Endothelial cell of umbilical vein (primary cell): ENCODE results near the gene HAUS5. TPM values are rescaled to one million over a fixed set of nuclear protein-coding genes. Genes with fewer than 3 reads are reported as not detected.
A peak's percentile ranks its signal among the peaks of the same experiment; 100 is the strongest.

Experiments
- Bru-seq: library from RNA; stranded (reverse); fragments of 400-500 nt; gene quantifications from one replicate; lab custom pipeline; 2021; lab: Mats Ljungman, UMichigan
- BruChase-seq, 2 experiments: library from RNA; stranded (reverse); fragments of 400-500 nt; gene quantifications; one replicate each; lab custom pipeline; 2021; lab: Mats Ljungman, UMichigan
- BruUV-seq: library from RNA; stranded (reverse); fragments of 400-500 nt; replicated peaks from 2 replicates; lab custom pipeline; 2021; lab: Mats Ljungman, UMichigan
- CTCF ChIA-PET: fragments of 300-600, 350-600 bp; sonication (Branson Sonifier 250); formaldehyde crosslinking; loops from one replicate; lab custom pipeline; 2021; ENCODE audit warnings: antibody characterized with exemption, inconsistent platforms; lab: Charles Lee
- POLR2A ChIA-PET: fragments of 300-600, 350-600 bp; sonication (Branson Sonifier 250); formaldehyde crosslinking; loops from one replicate; lab custom pipeline; 2021; ENCODE audit warnings: antibody characterized with exemption, inconsistent platforms; lab: Charles Lee
- DNase-seq: peaks from one replicate; pipeline ENCODE4 v3.0.0-alpha.2; 2011; ENCODE audit warnings: low read depth, low spot score
- FAIRE-seq: peaks from 2 replicates; lab custom pipeline; 2011; peaks lifted over from hg19 to GRCh38; lab: Jason Lieb, UNC
- H2AFZ ChIP-seq: 2 replicates; pipeline ENCODE4 v1.6.0; 2012; ENCODE audit warnings: low read depth, low read length, control low read depth, inconsistent platforms
- H3K27ac ChIP-seq: 2 replicates; pipeline ENCODE4 v1.5.1; 2011; ENCODE audit warnings: low read depth, mild to moderate bottlenecking, control low read depth, low read length, moderate library complexity; ENCODE audit not compliant: insufficient read depth
- H3K27me3 ChIP-seq, 2 experiments: 2 replicates each; pipeline versions ENCODE4 v1.6.0 to v1.6.1; 2011; ENCODE audit warnings: low read length in 2 of 2, mixed read lengths in 1 of 2; ENCODE audit not compliant: control insufficient read depth in 2 of 2, insufficient read depth in 2 of 2
- H3K36me3 ChIP-seq, 2 experiments: 2 replicates in 1 of 2; 3 replicates in 1 of 2; pipeline ENCODE4 v1.5.1; 2011; ENCODE audit warnings: low read length in 2 of 2, mild to moderate bottlenecking in 1 of 2, moderate library complexity in 1 of 2; ENCODE audit not compliant: control insufficient read depth in 2 of 2, insufficient read depth in 2 of 2; ENCODE audit errors: extremely low read depth in 1 of 2
- H3K4me1 ChIP-seq: 3 replicates; pipeline ENCODE4 v1.5.1; 2011; ENCODE audit warnings: mild to moderate bottlenecking, low read length; ENCODE audit not compliant: control insufficient read depth, insufficient read depth; ENCODE audit errors: extremely low read depth
- H3K4me2 ChIP-seq: 2 replicates; pipeline ENCODE4 v1.6.1; 2011; ENCODE audit warnings: low read length, control low read depth, mixed read lengths; ENCODE audit not compliant: insufficient read depth
- H3K4me3 ChIP-seq, 3 experiments: fragments of 200-600 bp in 1 of 3; sonication (generic), shearing (Covaris generic) in 1 of 3; replicated peaks in 1 of 3; 2 replicates each; pipeline ENCODE4 v1.5.1; 2011 to 2016; ENCODE audit warnings: control low read depth in 3 of 3, low read length in 3 of 3, mild to moderate bottlenecking in 2 of 3, inconsistent platforms in 1 of 3, low read depth in 1 of 3, moderate library complexity in 1 of 3; ENCODE audit not compliant: insufficient read depth in 1 of 3
- H3K79me2 ChIP-seq: 2 replicates; pipeline ENCODE4 v1.6.0; 2012; ENCODE audit warnings: low read length, inconsistent platforms; ENCODE audit not compliant: control insufficient read depth, insufficient read depth
- H3K9ac ChIP-seq: replicated peaks from 2 replicates; pipeline ENCODE3; 2011; ENCODE audit warnings: low read length, control low read depth; ENCODE audit not compliant: insufficient read depth; ENCODE audit errors: extremely low read depth
- H3K9me1 ChIP-seq: replicated peaks from 3 replicates; pipeline ENCODE4 v1.6.0; 2011; ENCODE audit warnings: mild to moderate bottlenecking, low read length; ENCODE audit not compliant: control insufficient read depth, insufficient read depth; ENCODE audit errors: extremely low read depth
- H3K9me3 ChIP-seq: replicated peaks from 2 replicates; pipeline ENCODE4 v1.5.1; 2012; ENCODE audit warnings: low read length, inconsistent platforms; ENCODE audit not compliant: control insufficient read depth, insufficient read depth
- H4K20me1 ChIP-seq: replicated peaks from 2 replicates; pipeline ENCODE3; 2011; ENCODE audit warnings: mild to moderate bottlenecking, low read length; ENCODE audit not compliant: control insufficient read depth, insufficient read depth; ENCODE audit errors: extremely low read depth
- JUN ChIP-seq: IDR thresholded peaks from 2 replicates; pipeline ENCODE4 v1.6.1; 2011; ENCODE audit warnings: borderline replicate concordance, low read depth; ENCODE audit not compliant: insufficient read length, insufficient read depth
- MYC ChIP-seq: IDR thresholded peaks from one replicate; pipeline ENCODE4 v1.6.1; 2011; ENCODE audit warnings: mild to moderate bottlenecking, low read depth, low read length
- POLR2A ChIP-seq: IDR thresholded peaks from 2 replicates; pipeline ENCODE4 v1.6.1; 2012; ENCODE audit warnings: low read depth, mild to moderate bottlenecking, control low read depth, low read length
- dilution Hi-C: fragments of 300-500 bp; cut with MboI; formaldehyde crosslinking; loops from one replicate; pipeline ENCODE4 v1.15.0; 2019; ENCODE audit warnings: low sequenced_read_pairs; ENCODE audit not compliant: extremely low pct_ligation_motif_present
- intact Hi-C: fragments of 100-400 bp; cut with micrococcal nuclease; formaldehyde crosslinking; loops from one replicate; pipeline ENCODE4 v1.10.0; 2022
- long read RNA-seq: library from polyadenylated mRNA; stranded (forward); transcript quantifications from one replicate; pipeline ENCODE4 v2.0.0, GENCODE V29; 2021
- polyA minus RNA-seq, 3 experiments: library from RNA; depleted of rRNA, polyadenylated mRNA; stranded (reverse); fragments of >200 nt; gene quantifications; 1 replicate in 1 of 3; 2 replicates in 2 of 3; pipeline ENCODE4 v1.2.3, GENCODE V29; 2011
- polyA plus RNA-seq, 4 experiments: library from polyadenylated mRNA; depleted of rRNA in 3 of 4; stranded (reverse) in 3 of 4; unstranded in 1 of 4; fragments of >200 nt; gene quantifications; 2 replicates each; pipeline versions ENCODE4 v1.2.1 to v1.2.3, GENCODE V29; 2011 to 2012; ENCODE audit warnings: missing spikeins in 1 of 4
- total RNA-seq: library from RNA; stranded (reverse); gene quantifications from 2 replicates; pipeline ENCODE4 v1.2.3, GENCODE V29; 2021
- TF ChIP-seq, protein P1 (sequence below): IDR thresholded peaks from 2 replicates; pipeline ENCODE4 v1.6.1; 2011; ENCODE audit not compliant: insufficient read depth, insufficient read length

The HAUS5 gene, protein sequence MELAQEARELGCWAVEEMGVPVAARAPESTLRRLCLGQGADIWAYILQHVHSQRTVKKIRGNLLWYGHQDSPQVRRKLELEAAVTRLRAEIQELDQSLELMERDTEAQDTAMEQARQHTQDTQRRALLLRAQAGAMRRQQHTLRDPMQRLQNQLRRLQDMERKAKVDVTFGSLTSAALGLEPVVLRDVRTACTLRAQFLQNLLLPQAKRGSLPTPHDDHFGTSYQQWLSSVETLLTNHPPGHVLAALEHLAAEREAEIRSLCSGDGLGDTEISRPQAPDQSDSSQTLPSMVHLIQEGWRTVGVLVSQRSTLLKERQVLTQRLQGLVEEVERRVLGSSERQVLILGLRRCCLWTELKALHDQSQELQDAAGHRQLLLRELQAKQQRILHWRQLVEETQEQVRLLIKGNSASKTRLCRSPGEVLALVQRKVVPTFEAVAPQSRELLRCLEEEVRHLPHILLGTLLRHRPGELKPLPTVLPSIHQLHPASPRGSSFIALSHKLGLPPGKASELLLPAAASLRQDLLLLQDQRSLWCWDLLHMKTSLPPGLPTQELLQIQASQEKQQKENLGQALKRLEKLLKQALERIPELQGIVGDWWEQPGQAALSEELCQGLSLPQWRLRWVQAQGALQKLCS
- total RNA-seq = 17.5 and 19.0 TPM in 2 replicates
- 8.9 and 9.2 TPM in 2 replicates for polyA plus RNA-seq
- polyA plus RNA-seq (2011; cell fraction: cytosol; rRNA removed) = 5.0 and 6.7 TPM in 2 replicates
- 53.9 and 55.6 TPM in 2 replicates for polyA plus RNA-seq (2011; cell fraction: nucleus; rRNA removed)
- polyA plus RNA-seq (2012) = 8.7 and 9.3 TPM in 2 replicates
- 5.8 and 6.6 TPM in 2 replicates for polyA minus RNA-seq
- polyA minus RNA-seq (2011; cell fraction: cytosol; rRNA and poly(A)+ RNA removed) = 13.5 TPM
- polyA minus RNA-seq (2011; cell fraction: nucleus; rRNA and poly(A)+ RNA removed) = 7.8 and 9.9 TPM in 2 replicates
- percentile 51 among the genes with signal in this experiment for Bru-seq, nascent RNA
- BruChase-seq, experiment 1, labeled RNA remaining after a 6-hour chase = percentile 57 among the genes with signal in this experiment
- BruChase-seq, experiment 2, labeled RNA remaining after a 2-hour chase = percentile 53 among the genes with signal in this experiment
- long read RNA-seq, full-length matches to known transcripts = 33 of 58 reads
- long read RNA-seq, partial matches to known transcripts = 10 of 58 reads
- long read RNA-seq, other reads (novel, unspliced or antisense) = 15 of 58 reads

- POLR2A ChIA-PET = interaction anchor here (0.7 kb wide), 1 partner anchor 64 kb away, joined by 4 read pairs; no protein-coding TSS in a partner anchor
- H3K27me3 ChIP-seq = no peaks in the 10 kb centered on the region
- intact Hi-C loops = loop anchor here (1.0 kb wide), 3 partner anchors 16 to 67 kb away; partner anchors contain the start of gene TMEM147
- no peaks in the 10 kb centered on the region for H4K20me1 ChIP-seq
- peak within 1 kb of the TSS; percentile 70 for H3K27ac ChIP-seq
- H3K36me3 ChIP-seq = no peaks in the 10 kb centered on the region
- H3K9me1 ChIP-seq = no peaks in the 10 kb centered on the region
- peak; percentile 94 for DNase-seq
- H3K4me1 ChIP-seq = peaks cover 3% of the 10 kb centered on the region
- no peaks in the 10 kb centered on the region for H3K79me2 ChIP-seq
- CTCF ChIA-PET = interaction anchor here (0.6 to 0.7 kb wide), 3 partner anchors 64 to 102 kb away, joined by 3 to 4 read pairs (median 3); no protein-coding TSS in a partner anchor
- TF ChIP-seq POLR2A (peak; percentile 65), JUN (peak; percentile 90), MYC (no peak)
- TF ChIP-seq, protein P1, sequence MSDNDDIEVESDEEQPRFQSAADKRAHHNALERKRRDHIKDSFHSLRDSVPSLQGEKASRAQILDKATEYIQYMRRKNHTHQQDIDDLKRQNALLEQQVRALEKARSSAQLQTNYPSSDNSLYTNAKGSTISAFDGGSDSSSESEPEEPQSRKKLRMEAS = peak; percentile 39
- no peaks in the 10 kb centered on the region for H3K9me3 ChIP-seq
- TSS peak; percentile 71 for BruUV-seq
- dilution Hi-C loops = no loop called here
- H3K9ac ChIP-seq = peak within 1 kb of the TSS; percentile 91
- peak within 1 kb of the TSS; percentile 93 for H3K4me2 ChIP-seq
- H3K4me3 ChIP-seq = peak within 1 kb of the TSS; percentile 76 to 86 (median 84)
- H2AFZ ChIP-seq = peak within 1 kb of the TSS; percentile 99
- peak; percentile 93 for FAIRE-seq
Measured at GRCh38 chr19:35612559-35613321, at the start of gene HAUS5. Gene HAUS5 (plus strand): TSS chr19:35612735. CDS start chr19:35612795, 60 bp downstream.
